Mesenteric fat pad (tissue), 1 donor: ENCODE measurements around the gene BLOC1S1. TPM values are rescaled to one million over a fixed set of nuclear protein-coding genes. Genes with fewer than 3 reads are reported as not detected.
"Not testable (repeated sequence)": the region's sequence is repeated elsewhere in the genome, so short reads cannot be mapped to it uniquely, and the experiment has no call there.

ENCODE experiments used
- DNase-seq: peaks from one replicate; pipeline ENCODE4 v3.0.0-alpha.2; 2020; ENCODE audit warnings: low spot score
- total RNA-seq: library from RNA; stranded (reverse); fragmentation: NEBNext Ultra II Directional; extraction: Animal tissue kit (Norgen Biotek cat#: 25700); gene quantifications from one replicate; pipeline ENCODE4 v1.2.1, GENCODE V29; 2021
- donor health status: DM: yes; HTN: yes; CAD: no.

BLOC1S1 gene
- total RNA-seq, 1 donor from 2014 or later: 136 TPM

GRCh38 chr12:55742719-55743405, 27.0 kb downstream of the BLOC1S1 start, which contains the start of gene GDF11:
Gene GDF11, plus strand, starts transcription at chr12:55743122. Its CDS starts 195 bp downstream, at chr12:55743317.
- peak; percentile 90 for DNase-seq

GRCh38 chr12:55743406-55744339, 27.8 kb downstream of the BLOC1S1 start:
- peak; percentile 89 for DNase-seq

DNA sequence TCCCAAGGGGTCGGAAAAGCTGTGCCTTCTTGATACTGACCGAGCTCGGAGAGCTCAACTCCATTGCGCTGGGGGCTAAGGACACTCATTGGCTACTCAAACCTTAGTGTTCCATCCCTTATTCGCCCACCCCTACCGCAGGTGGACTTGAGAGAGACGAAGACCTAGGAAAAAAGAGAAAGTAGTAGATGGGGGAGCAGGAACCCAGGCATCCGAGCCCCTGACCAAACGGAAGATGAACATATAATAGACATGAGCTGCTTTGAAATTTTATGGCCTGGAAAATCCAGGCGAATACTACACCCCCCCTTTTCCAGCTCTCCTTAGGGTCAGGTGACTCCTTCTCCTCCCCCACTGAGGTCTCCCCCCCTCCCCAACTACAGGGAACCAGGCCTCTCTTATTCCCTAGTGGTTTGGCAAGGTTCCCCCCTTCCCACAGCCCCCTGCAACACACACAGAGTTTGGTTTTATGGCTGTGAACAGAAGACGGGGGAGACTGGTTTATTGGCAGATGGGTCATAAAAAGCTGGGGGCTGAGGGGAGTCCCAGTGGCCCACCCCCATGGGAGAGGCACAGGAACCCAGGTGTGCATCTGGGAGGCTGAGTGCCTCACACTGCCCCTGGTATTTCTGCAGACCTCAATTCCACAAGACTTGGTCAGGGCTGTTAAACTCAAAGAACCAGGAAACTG, 28.6 kb downstream of the BLOC1S1 start:
- DNase-seq: no peak

- no peak for DNase-seq
These were observed 29.7 kb downstream of the BLOC1S1 start for GRCh38 chr12:55745361-55746173.

- DNase-seq: no peak
These were observed 30.5 kb downstream of the BLOC1S1 start for GRCh38 chr12:55746174-55746912.

DNA sequence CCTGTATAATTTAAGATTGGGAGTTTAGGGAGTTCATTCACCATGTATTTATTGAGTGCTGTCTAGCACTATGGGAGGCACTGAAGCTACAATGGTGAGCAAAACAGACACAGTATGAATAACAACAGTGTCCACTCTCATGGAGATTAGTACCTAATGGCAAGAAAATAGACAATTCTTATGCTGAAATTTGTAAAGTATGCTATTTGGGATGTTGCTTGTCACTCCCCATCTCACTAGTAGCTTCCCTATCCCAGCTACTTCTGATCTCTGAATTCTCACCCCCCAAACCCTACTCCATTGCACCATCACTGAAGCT, 31.0 kb downstream of the BLOC1S1 start:
- no peak for DNase-seq

DNA sequence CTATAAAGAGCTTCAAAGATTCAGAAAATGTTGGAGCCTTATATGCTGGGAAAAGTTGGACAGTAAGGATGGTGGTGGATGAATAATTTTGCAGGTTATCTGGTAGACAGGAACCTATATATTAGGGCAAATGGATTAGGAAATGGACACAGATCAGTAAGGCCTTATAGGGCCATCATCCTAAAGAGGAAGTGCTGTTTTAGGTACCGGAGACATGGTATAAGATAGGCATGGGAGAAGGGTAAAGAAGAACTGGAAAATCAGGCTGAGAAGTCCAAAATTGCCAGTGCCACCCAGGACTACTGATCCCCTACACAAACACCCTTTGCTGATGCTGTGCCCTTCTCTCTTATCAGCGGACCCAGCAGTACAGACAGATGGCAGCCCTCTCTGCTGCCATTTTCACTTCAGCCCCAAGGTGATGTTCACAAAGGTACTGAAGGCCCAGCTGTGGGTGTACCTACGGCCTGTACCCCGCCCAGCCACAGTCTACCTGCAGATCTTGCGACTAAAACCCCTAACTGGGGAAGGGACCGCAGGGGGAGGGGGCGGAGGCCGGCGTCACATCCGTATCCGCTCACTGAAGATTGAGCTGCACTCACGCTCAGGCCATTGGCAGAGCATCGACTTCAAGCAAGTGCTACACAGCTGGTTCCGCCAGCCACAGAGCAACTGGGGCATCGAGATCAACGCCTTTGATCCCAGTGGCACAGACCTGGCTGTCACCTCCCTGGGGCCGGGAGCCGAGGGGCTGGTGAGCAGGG, 32.6 kb downstream of the BLOC1S1 start:
- DNase-seq: no peak

- DNase-seq: no peak
These were observed 39.4 kb downstream of the BLOC1S1 start for GRCh38 chr12:55755246-55755645.

GRCh38 chr12:55757701-55758100, 41.9 kb downstream of the BLOC1S1 start:
- DNase-seq: no peak

- DNase-seq: not testable (repeated sequence)
These were observed 42.7 kb downstream of the BLOC1S1 start for GRCh38 chr12:55758575-55758974.

DNA sequence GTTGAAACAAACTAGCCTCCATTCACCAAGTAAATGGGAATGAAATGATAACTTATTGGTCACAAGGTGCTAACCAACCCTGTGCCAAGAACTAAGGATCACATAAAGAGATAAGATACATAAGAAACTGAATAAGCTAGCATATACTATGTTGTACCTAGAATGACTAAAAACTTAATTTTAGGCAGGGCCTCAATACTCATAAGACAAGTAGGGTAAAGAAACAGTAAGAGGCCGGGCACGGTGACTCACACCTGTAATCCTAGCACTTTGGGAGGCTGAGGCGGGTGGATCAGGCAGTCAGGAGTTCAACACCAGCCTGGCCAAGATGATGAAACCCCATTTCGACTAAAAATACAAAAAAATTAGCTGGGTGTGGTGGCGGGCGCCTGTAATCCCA, 44.8 kb downstream of the BLOC1S1 start:
- no peak for DNase-seq

DNA sequence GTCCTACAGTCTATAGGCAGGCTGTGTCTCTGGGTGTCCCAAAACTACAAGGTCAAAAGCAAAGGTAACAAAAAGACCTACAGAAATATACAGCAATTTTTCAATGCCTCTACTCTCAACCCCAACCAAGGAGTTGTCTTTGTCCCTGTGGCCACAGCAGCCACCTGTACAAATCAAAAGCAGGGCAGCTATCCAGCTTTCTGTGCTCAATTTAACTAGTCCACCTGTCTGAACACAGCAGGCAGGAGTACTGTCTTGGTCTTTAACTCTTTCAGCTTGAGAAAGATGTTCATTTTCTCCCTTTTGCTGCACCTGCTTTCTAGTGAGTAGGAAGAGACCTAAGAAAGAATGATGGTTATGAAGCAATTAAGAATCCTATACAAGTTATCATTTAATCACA, 46.8 kb downstream of the BLOC1S1 start:
- DNase-seq: no peak

GRCh38 chr12:55765736-55766290, 50.0 kb downstream of the BLOC1S1 start:
- no peak for DNase-seq

DNA sequence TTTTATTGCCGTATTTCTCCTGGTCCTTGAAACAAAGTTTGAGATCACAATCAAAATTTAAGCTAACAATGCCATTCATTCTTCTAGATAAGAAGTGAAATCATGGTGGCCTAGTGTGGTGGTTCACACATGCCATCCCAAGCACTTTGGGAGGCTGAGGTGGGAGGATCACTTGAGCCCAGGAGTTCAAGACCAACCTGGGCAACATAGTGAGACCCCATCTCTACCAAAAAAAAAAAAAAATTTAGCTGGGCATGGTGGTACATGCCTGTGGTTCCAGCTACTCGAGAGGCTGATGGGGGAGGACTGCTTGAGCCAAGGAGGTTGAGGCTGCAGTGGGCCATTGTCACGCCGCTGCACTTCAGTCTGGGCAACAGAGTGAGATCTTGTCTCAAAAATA, 51.3 kb downstream of the BLOC1S1 start:
- DNase-seq: no peak

Other genes with a start within 250 kb of the BLOC1S1 start
- gene OR6C70, start 245.9 kb upstream of the BLOC1S1 start, total RNA-seq: not detected
- gene OR6C68, start 223.7 kb upstream of the BLOC1S1 start, total RNA-seq: not detected
- not detected for gene OR6C4, start 166.4 kb upstream of the BLOC1S1 start, total RNA-seq
- not detected for gene OR2AP1, start 143.6 kb upstream of the BLOC1S1 start, total RNA-seq
- gene OR10P1, start 79.2 kb upstream of the BLOC1S1 start, total RNA-seq: not detected
- 536 TPM for gene ITGA7, start 8.1 kb upstream of the BLOC1S1 start, total RNA-seq
- gene RDH5, start 4.3 kb downstream of the BLOC1S1 start, total RNA-seq: 123 TPM
- gene CD63, start 13.0 kb downstream of the BLOC1S1 start, total RNA-seq: 1,545 TPM
- gene GDF11, start 27.1 kb downstream of the BLOC1S1 start, total RNA-seq: 5.8 TPM
- 39.0 TPM for gene SARNP, start 101.7 kb downstream of the BLOC1S1 start, total RNA-seq
- gene ORMDL2, start 102.0 kb downstream of the BLOC1S1 start, total RNA-seq: 49.7 TPM
- gene DNAJC14, start 113.5 kb downstream of the BLOC1S1 start, total RNA-seq: 28.1 TPM
- 774 TPM for gene MMP19, start 126.9 kb downstream of the BLOC1S1 start, total RNA-seq
- gene PYM1, start 211.8 kb downstream of the BLOC1S1 start, total RNA-seq: 30.5 TPM
- 32.4 TPM for gene DGKA, start 215.1 kb downstream of the BLOC1S1 start, total RNA-seq
- gene PMEL, start 250.0 kb downstream of the BLOC1S1 start, total RNA-seq: 0.64 TPM